ENCODE measurements around the gene PIGX.

DNA sequence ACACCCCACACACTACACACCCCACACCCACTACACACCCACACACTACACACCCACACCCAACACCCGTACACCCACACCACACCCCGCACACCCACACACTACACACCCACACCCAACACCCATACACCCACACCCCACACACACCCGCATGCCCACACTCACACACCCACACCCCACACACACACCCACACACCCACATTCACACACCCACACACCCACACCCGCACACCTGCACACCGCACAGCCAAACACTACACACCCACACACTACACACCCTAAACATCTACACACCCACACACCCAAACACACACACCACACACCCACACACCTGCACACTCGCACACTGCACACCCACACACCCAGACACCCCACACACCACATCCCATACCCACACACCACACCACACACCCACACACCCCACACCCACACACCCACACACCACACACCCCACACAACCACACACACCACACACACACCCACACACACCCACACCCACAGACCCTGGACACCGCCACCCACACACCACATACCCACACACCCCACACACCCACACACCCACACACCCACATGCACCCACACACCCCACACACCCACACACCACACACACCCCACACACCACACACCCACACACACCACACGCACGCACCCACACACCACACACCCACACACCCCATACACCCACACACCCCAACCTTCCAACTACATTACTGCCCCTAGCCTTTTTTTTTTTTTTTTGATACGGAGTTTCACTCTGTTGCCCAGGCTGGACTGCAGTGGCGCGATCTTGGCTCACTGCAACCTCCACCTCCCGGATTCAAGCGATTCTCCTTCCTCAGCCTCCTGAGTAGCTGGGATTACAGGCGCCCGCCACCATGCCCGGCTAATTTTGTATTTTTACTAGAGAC, 17.0 kb upstream of the PIGX start:
- TF ChIP-seq, protein P1, sequence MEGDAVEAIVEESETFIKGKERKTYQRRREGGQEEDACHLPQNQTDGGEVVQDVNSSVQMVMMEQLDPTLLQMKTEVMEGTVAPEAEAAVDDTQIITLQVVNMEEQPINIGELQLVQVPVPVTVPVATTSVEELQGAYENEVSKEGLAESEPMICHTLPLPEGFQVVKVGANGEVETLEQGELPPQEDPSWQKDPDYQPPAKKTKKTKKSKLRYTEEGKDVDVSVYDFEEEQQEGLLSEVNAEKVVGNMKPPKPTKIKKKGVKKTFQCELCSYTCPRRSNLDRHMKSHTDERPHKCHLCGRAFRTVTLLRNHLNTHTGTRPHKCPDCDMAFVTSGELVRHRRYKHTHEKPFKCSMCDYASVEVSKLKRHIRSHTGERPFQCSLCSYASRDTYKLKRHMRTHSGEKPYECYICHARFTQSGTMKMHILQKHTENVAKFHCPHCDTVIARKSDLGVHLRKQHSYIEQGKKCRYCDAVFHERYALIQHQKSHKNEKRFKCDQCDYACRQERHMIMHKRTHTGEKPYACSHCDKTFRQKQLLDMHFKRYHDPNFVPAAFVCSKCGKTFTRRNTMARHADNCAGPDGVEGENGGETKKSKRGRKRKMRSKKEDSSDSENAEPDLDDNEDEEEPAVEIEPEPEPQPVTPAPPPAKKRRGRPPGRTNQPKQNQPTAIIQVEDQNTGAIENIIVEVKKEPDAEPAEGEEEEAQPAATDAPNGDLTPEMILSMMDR (IDR thresholded peaks at IDR 0.05; ENCODE audit: low read depth, low read length, missing input control): no peak
- TF ChIP-seq HNF4A (conservative IDR thresholded peaks at IDR 0.05) (no peak), YY1 (IDR thresholded peaks at IDR 0.05) (no peak), JUND (IDR thresholded peaks at IDR 0.05) (no peak), REST (IDR thresholded peaks at IDR 0.05) (no peak), ZBTB33 (IDR thresholded peaks at IDR 0.05) (no peak), SP1 (IDR thresholded peaks at IDR 0.05) (no peak), GABPA (IDR thresholded peaks at IDR 0.05 in 1 of 2, conservative IDR thresholded peaks at IDR 0.05 in 1 of 2) (no peak)
- TF ChIP-seq, protein P2, sequence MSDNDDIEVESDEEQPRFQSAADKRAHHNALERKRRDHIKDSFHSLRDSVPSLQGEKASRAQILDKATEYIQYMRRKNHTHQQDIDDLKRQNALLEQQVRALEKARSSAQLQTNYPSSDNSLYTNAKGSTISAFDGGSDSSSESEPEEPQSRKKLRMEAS (IDR thresholded peaks at IDR 0.05): no peak

Data from liver (tissue), 3 donors.